GM19463 (cell line): ENCODE data around the gene TCF7L2.

Experiments
- ATAC-seq: cut with Tn5 transposase; IDR thresholded peaks from one replicate; pipeline ENCODE4 v1.9.1; 2021; ENCODE audit warnings: mild to moderate bottlenecking, moderate library complexity; ENCODE audit not compliant: unreplicated experiment

TCF7L2 gene

GRCh38 chr10:113042868-113043267 lies 92.8 kb downstream of the TCF7L2 start:
- no peak for ATAC-seq

- ATAC-seq, result no peak
These were observed 94.1 kb downstream of the TCF7L2 start for GRCh38 chr10:113044016-113044755.

- no peak for ATAC-seq
These were observed 95.4 kb downstream of the TCF7L2 start for GRCh38 chr10:113045147-113046055.

- ATAC-seq, result no peak
These were observed 97.1 kb downstream of the TCF7L2 start for GRCh38 chr10:113047151-113047550.

- ATAC-seq, result no peak
These were observed 97.5 kb downstream of the TCF7L2 start for GRCh38 chr10:113047605-113047962.

GRCh38 chr10:113047963-113048781 lies 98.1 kb downstream of the TCF7L2 start:
- no peak for ATAC-seq

GRCh38 chr10:113049881-113050280 lies 99.8 kb downstream of the TCF7L2 start:
- no peak for ATAC-seq

- no peak for ATAC-seq
These were observed 102.2 kb downstream of the TCF7L2 start for GRCh38 chr10:113052076-113052830.

- ATAC-seq, result no peak
These were observed 103.0 kb downstream of the TCF7L2 start for GRCh38 chr10:113053091-113053490.

GRCh38 chr10:113053881-113054280 lies 103.8 kb downstream of the TCF7L2 start:
- no peak for ATAC-seq

GRCh38 chr10:113055458-113055857 lies 105.4 kb downstream of the TCF7L2 start:
- ATAC-seq, result no peak

GRCh38 chr10:113056030-113056429 lies 106.0 kb downstream of the TCF7L2 start:
- no peak for ATAC-seq

- ATAC-seq, result no peak
These were observed 106.5 kb downstream of the TCF7L2 start for GRCh38 chr10:113056441-113057021.

GRCh38 chr10:113057948-113058522 lies 108.0 kb downstream of the TCF7L2 start:
- no peak for ATAC-seq

GRCh38 chr10:113058523-113059370 lies 108.7 kb downstream of the TCF7L2 start:
- no peak for ATAC-seq

- no peak for ATAC-seq
These were observed 109.3 kb downstream of the TCF7L2 start for GRCh38 chr10:113059371-113059780.

- no peak for ATAC-seq
These were observed 110.4 kb downstream of the TCF7L2 start for GRCh38 chr10:113060201-113061053.

- ATAC-seq, result no peak
These were observed 111.0 kb downstream of the TCF7L2 start for GRCh38 chr10:113061054-113061430.
